PC-3 (cell line): ENCODE measurements around the gene P2RY8. TPM values are rescaled to one million over a fixed set of nuclear protein-coding genes. Genes with fewer than 3 reads are reported as not detected.

Experiments used
- ATAC-seq: fragments of 200-7000 bp; cut with Tn5 transposase; 2 replicates; pipeline ENCODE4 v1.9.1; 2020; ENCODE audit warnings: mild to moderate bottlenecking, moderate library complexity
- BruUV-seq: library from RNA; stranded (reverse); fragments of 400-500 nt; replicated peaks from 2 replicates; lab custom pipeline; 2021; lab: Mats Ljungman, UMichigan
- CTCF ChIA-PET: fragments of 300-600 bp; sonication (Branson Sonifier 250); formaldehyde crosslinking; loops from one replicate; lab custom pipeline; 2022; ENCODE audit warnings: antibody characterized with exemption; lab: Charles Lee
- POLR2A ChIA-PET: fragments of 300-600 bp; sonication (Branson Sonifier 250); formaldehyde crosslinking; loops from one replicate; lab custom pipeline; 2022; ENCODE audit warnings: antibody characterized with exemption; ENCODE audit not compliant: unreplicated experiment; lab: Charles Lee
- DNase-seq: peaks from one replicate; pipeline ENCODE4 v3.0.0-alpha.2; 2015
- H2AFZ ChIP-seq: fragments of 300-600 bp; sonication (generic); 2 replicates; pipeline ENCODE4 v1.6.0; 2016; ENCODE audit warnings: antibody characterized with exemption, low read length
- H3F3A ChIP-seq: fragments of 300-600 bp; sonication (generic); one replicate; pipeline ENCODE4 v1.6.0; 2017; ENCODE audit warnings: antibody characterized with exemption, low read length, control low read depth, mild to moderate bottlenecking; ENCODE audit not compliant: unreplicated experiment
- H3K27ac ChIP-seq: fragments of 300-600 bp; sonication (generic); 2 replicates; pipeline ENCODE4 v1.5.1; 2016; ENCODE audit warnings: mild to moderate bottlenecking, low read length
- H3K27me3 ChIP-seq: fragments of 300-600 bp; sonication (generic); 2 replicates; pipeline ENCODE4 v1.6.1; 2016; ENCODE audit warnings: low read length, mixed read lengths
- H3K36me3 ChIP-seq: fragments of 300-600 bp; sonication (generic); 2 replicates; pipeline ENCODE4 v1.6.1; 2016; ENCODE audit warnings: low read depth, mixed run types, low read length, mixed read lengths
- H3K4me1 ChIP-seq: fragments of 300-600 bp; sonication (generic); 2 replicates; pipeline ENCODE4 v1.5.1; 2016; ENCODE audit warnings: low read length; ENCODE audit not compliant: insufficient read depth
- H3K4me2 ChIP-seq: fragments of 300-600 bp; sonication (generic); 2 replicates; pipeline ENCODE4 v1.6.0; 2016; ENCODE audit warnings: low read length
- H3K4me3 ChIP-seq: fragments of 300-600 bp; sonication (generic); 2 replicates; pipeline ENCODE4 v1.5.1; 2016; ENCODE audit warnings: mild to moderate bottlenecking, low read length, mixed read lengths
- H3K79me2 ChIP-seq: fragments of 300-600 bp; sonication (generic); 2 replicates; pipeline ENCODE4 v1.6.1; 2017; ENCODE audit warnings: low read length, mixed read lengths
- H3K9ac ChIP-seq: fragments of 300-600 bp; sonication (generic); 2 replicates; pipeline ENCODE4 v1.6.0; 2016; ENCODE audit warnings: mild to moderate bottlenecking, low read length
- H3K9me2 ChIP-seq: fragments of 300-600 bp; sonication (generic); replicated peaks from 2 replicates; pipeline ENCODE4 v1.6.1; 2016; ENCODE audit warnings: mixed run types, low read length, mixed read lengths
- H3K9me3 ChIP-seq: fragments of 300-600 bp; sonication (generic); 2 replicates; pipeline ENCODE4 v1.6.1; 2016; ENCODE audit warnings: low read length, mixed read lengths
- H4K20me1 ChIP-seq: fragments of 300-600 bp; sonication (generic); 2 replicates; pipeline ENCODE4 v1.6.1; 2016; ENCODE audit warnings: low read length, mixed read lengths
- EZH2 ChIP-seq: fragments of 300-600 bp; sonication (generic); IDR thresholded peaks from one replicate; pipeline ENCODE4 v1.6.1; 2017; ENCODE audit warnings: antibody characterized with exemption, mild to moderate bottlenecking, low read length; ENCODE audit not compliant: unreplicated experiment
- EZH2phosphoT487 ChIP-seq: fragments of 300-600 bp; sonication (generic); IDR thresholded peaks from 2 replicates; pipeline ENCODE4 v1.6.1; 2018; ENCODE audit warnings: mild to moderate bottlenecking, antibody characterized with exemption, low read length, borderline replicate concordance
- intact Hi-C: fragments of 100-400 bp; cut with micrococcal nuclease; formaldehyde crosslinking; loops from 2 replicates; pipeline ENCODE4 v1.9.0; 2023
- total RNA-seq: library from RNA; depleted of rRNA; stranded (reverse); fragments of >200 nt; gene quantifications from 2 replicates; pipeline ENCODE4 v1.2.3, GENCODE V29; 2014
- TF ChIP-seq, protein P1 (sequence below): fragments of 300-600 bp; sonication (generic); conservative IDR thresholded peaks from 2 replicates; pipeline ENCODE4 v1.5.1; 2017; ENCODE audit warnings: antibody characterized with exemption, low read depth, mild to moderate bottlenecking, low read length

Gene P2RY8
- total RNA-seq, 1 experiment from 2014 or later: not detected

DNA sequence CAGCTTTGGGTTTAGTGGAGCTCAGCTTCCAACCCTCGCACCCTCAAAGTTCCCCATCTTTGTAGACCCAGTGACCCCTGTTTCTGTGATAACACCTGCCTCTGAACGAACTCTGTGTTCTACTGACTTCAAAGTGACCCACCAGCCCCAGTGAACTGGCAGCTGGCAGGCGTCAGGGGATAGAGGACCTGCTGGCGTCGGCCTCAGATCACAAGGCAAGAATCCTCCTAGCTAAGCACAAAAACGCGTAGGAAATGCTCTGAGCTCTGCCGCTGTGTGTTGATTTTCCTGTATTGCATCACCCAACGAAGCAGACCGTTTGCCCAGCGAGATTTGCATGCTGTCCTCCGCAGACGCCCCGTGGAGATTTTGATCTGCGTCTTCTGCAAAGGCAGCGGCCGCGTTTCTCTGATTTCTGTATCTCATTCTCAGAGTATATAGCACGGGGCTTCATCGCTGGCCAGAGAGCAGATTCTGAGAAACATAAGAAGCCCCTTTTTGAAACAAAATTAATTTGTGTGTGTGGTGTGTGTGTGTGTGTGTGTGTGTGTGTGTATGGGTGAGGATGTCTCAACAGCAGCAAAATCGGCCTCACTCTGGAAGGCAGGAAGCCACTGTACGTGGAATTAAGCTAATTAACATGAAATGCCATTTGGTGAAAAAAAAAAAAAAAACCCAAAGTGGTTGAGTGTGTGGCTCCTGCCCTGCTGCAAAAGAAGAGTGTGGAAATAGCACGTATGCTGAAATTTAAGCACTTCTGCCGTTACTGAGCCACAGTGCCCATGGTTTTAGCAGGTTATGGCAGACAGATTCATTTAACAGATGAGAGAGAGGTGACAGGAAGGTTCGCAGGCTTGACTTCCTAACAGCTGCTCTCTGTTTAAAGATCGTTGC lies 55.1 kb downstream of the P2RY8 start:
- TF ChIP-seq EZH2 (no peak), EZH2phosphoT487 (no peak)
- TF ChIP-seq, protein P1, sequence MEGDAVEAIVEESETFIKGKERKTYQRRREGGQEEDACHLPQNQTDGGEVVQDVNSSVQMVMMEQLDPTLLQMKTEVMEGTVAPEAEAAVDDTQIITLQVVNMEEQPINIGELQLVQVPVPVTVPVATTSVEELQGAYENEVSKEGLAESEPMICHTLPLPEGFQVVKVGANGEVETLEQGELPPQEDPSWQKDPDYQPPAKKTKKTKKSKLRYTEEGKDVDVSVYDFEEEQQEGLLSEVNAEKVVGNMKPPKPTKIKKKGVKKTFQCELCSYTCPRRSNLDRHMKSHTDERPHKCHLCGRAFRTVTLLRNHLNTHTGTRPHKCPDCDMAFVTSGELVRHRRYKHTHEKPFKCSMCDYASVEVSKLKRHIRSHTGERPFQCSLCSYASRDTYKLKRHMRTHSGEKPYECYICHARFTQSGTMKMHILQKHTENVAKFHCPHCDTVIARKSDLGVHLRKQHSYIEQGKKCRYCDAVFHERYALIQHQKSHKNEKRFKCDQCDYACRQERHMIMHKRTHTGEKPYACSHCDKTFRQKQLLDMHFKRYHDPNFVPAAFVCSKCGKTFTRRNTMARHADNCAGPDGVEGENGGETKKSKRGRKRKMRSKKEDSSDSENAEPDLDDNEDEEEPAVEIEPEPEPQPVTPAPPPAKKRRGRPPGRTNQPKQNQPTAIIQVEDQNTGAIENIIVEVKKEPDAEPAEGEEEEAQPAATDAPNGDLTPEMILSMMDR: no peak
- TSS peak; percentile 41 for BruUV-seq
- ChIA-PET CTCF (no interaction called here), POLR2A (no interaction called here)
- Histone ChIP-seq H3K4me1 (no peaks in the 10 kb centered on the region), H3K9ac (no peak overlapping the region), H3K4me3 (peak overlapping the region; percentile 57), H3K27ac (no peak overlapping the region), H3K9me3 (no peaks in the 10 kb centered on the region), H2AFZ (peak overlapping the region; percentile 68; the same call in 1 of the 2 replicates), H3K4me2 (peak overlapping the region; percentile 73), H3K27me3 (no peaks in the 10 kb centered on the region), H4K20me1 (no peaks in the 10 kb centered on the region), H3K9me2 (no peaks in the 10 kb centered on the region), H3K79me2 (no peaks in the 10 kb centered on the region), H3F3A (no peaks in the 10 kb centered on the region), H3K36me3 (no peaks in the 10 kb centered on the region)
- peak; percentile 57 for DNase-seq
- peak; percentile 83 for ATAC-seq
- intact Hi-C loops: no loop called here

DNA sequence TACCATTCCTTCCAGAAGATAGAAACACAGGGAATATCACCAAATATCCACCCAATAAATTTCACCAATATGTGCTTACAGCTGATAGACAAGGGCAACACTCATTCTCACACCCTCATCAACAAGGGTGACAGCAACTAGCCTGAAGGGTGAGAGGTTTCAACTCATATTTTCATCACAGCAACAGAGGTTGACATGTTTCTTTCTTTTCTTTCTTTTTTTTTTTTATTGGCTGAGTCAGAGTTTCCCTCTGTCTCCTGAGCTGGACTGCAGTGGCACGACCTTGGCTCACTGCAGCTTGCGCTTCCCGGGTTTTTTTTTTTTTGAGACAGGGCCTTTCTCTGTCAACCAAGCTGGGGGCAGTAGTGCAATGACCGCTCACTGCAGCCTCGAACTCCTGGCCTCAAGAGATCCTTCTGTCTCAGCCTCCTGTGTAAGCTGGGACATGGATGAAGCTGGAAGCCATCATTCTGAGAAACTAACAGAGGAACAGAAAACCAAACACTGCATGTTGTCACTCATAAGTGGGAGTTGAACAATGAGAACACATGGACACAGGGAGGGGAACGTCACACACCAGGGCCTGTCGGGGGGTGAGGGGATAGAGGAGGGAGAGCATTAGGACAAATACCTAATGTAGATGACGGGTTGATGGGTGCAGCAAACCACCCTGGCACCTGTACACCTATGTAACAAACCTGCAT lies 56.8 kb downstream of the P2RY8 start:
- no peak overlapping the region for H3K27ac ChIP-seq
- intact Hi-C loops: no loop called here
- ChIA-PET CTCF (no interaction called here), POLR2A (no interaction called here)
- no peaks in the 10 kb centered on the region for H3F3A ChIP-seq
- peak; percentile 18 for DNase-seq
- no peaks in the 10 kb centered on the region for H4K20me1 ChIP-seq
- BruUV-seq: no TSS peak
- TF ChIP-seq EZH2 (no peak), EZH2phosphoT487 (no peak)
- TF ChIP-seq, protein P1: no peak
- no peaks in the 10 kb centered on the region for H3K9me3 ChIP-seq
- no peaks in the 10 kb centered on the region for H3K4me1 ChIP-seq
- H3K9me2 ChIP-seq: no peaks in the 10 kb centered on the region
- no peak overlapping the region for H3K9ac ChIP-seq
- no peaks in the 10 kb centered on the region for H3K79me2 ChIP-seq
- no peak; the same call in 1 of the 2 replicates for ATAC-seq
- no peak overlapping the region for H3K4me2 ChIP-seq
- no peaks in the 10 kb centered on the region for H3K36me3 ChIP-seq
- no peak overlapping the region for H3K4me3 ChIP-seq
- no peak overlapping the region for H2AFZ ChIP-seq
- no peaks in the 10 kb centered on the region for H3K27me3 ChIP-seq
